HepG2 (cell line): ENCODE results near the gene METAP2. TPM values are rescaled to one million over a fixed set of nuclear protein-coding genes. Genes with fewer than 3 reads are reported as not detected.

Experiments
- ATAC-seq: fragments of 200-7000 bp; cut with Tn5 transposase; 3 replicates; pipeline ENCODE4 v1.9.1; 2020; ENCODE audit warnings: mild to moderate bottlenecking, moderate library complexity
- BruUV-seq: library from RNA; stranded (reverse); fragments of 400-500 nt; replicated peaks from 2 replicates; lab custom pipeline; 2021; lab: Mats Ljungman, UMichigan
- CTCF ChIA-PET: fragments of 300-600 bp; formaldehyde crosslinking; extraction: SDS; loops from one replicate; lab custom pipeline; 2021; ENCODE audit warnings: low total read pairs, inconsistent platforms, low intra/inter-chr PET ratio; lab: Yijun Ruan, JAX
- POLR2A ChIA-PET: fragments of 350-600 bp; sonication (Branson Sonifier 250); formaldehyde crosslinking; loops from one replicate; lab custom pipeline; 2020; ENCODE audit warnings: antibody characterized with exemption, inconsistent platforms; lab: Yijun Ruan, JAX
- DNase-seq: peaks from one replicate; pipeline ENCODE4 v3.0.0-alpha.2; 2015; ENCODE audit warnings: low spot score
- FAIRE-seq: peaks from 3 replicates; lab custom pipeline; 2011; peaks lifted over from hg19 to GRCh38; lab: Jason Lieb, UNC
- H2AFZ ChIP-seq: one replicate; pipeline ENCODE4 v1.6.1; 2011; ENCODE audit warnings: low read length, inconsistent platforms
- H3K27ac ChIP-seq: fragments of 300-600 bp; 3 replicates; pipeline ENCODE4 v1.8.0; 2011; ENCODE audit warnings: mixed run types, mild to moderate bottlenecking, mixed read lengths, low read length, inconsistent platforms; ENCODE audit not compliant: insufficient read depth; ENCODE audit errors: extremely low read length
- H3K27me3 ChIP-seq, 2 experiments: fragments of 200-600 bp in 1 of 2; 2 replicates in 1 of 2; 3 replicates in 1 of 2; pipeline versions ENCODE4 v1.6.0 to v1.8.0; 2011; ENCODE audit warnings: low read length in 2 of 2, mild to moderate bottlenecking in 2 of 2, moderate library complexity in 2 of 2, inconsistent platforms in 1 of 2; ENCODE audit not compliant: insufficient read depth in 2 of 2, control insufficient read depth in 1 of 2
- H3K36me3 ChIP-seq, 2 experiments: fragments of 200-600 bp in 1 of 2; replicated peaks in 1 of 2; 2 replicates in 1 of 2; 3 replicates in 1 of 2; pipeline versions ENCODE4 v1.5.1 to v1.8.0; 2011; ENCODE audit warnings: low read length in 2 of 2, inconsistent platforms in 1 of 2; ENCODE audit not compliant: insufficient read depth in 2 of 2, control insufficient read depth in 1 of 2
- H3K4me1 ChIP-seq: 2 replicates; pipeline ENCODE4 v1.5.1; 2012; ENCODE audit warnings: low read length, inconsistent platforms; ENCODE audit not compliant: insufficient read depth
- H3K4me2 ChIP-seq: 2 replicates; pipeline ENCODE4 v1.6.0; 2011; ENCODE audit warnings: low read depth, low read length, inconsistent platforms
- H3K4me3 ChIP-seq, 3 experiments: fragments of 200-600 bp in 1 of 3; sonication (generic), shearing (Covaris generic) in 1 of 3; replicated peaks in 1 of 3; 2 replicates each; pipeline ENCODE4 v1.5.1; 2011 to 2016; ENCODE audit warnings: low read length in 3 of 3, inconsistent platforms in 2 of 3, low read depth in 2 of 3, mild to moderate bottlenecking in 2 of 3, control low read depth in 1 of 3, mixed read lengths in 1 of 3; ENCODE audit not compliant: insufficient read depth in 1 of 3
- H3K79me2 ChIP-seq: one replicate; pipeline ENCODE4 v1.6.1; 2011; ENCODE audit warnings: low read length, inconsistent platforms; ENCODE audit not compliant: insufficient read depth
- H3K9ac ChIP-seq: 2 replicates; pipeline ENCODE4 v1.6.0; 2011; ENCODE audit warnings: mild to moderate bottlenecking, low read depth, low read length, inconsistent platforms; ENCODE audit not compliant: insufficient read depth
- H3K9me3 ChIP-seq: 2 replicates; pipeline ENCODE4 v1.5.1; 2012; ENCODE audit warnings: mild to moderate bottlenecking, low read length
- H4K20me1 ChIP-seq: 2 replicates; pipeline ENCODE4 v1.6.0; 2011; ENCODE audit warnings: inconsistent platforms, mild to moderate bottlenecking, low read length, moderate library complexity; ENCODE audit not compliant: insufficient read depth
- HHEX ChIP-seq: IDR thresholded peaks from 2 replicates; pipeline ENCODE4 v1.6.1; 2016; ENCODE audit warnings: control low read depth
- KIAA2018 ChIP-seq: sonication (generic); formaldehyde crosslinking; IDR thresholded peaks from 2 replicates; pipeline ENCODE4 v1.5.0; 2020; ENCODE audit warnings: mild to moderate bottlenecking, missing genetic modification reagents, borderline replicate concordance
- NFKB2 ChIP-seq: sonication (generic); formaldehyde crosslinking; IDR thresholded peaks from 2 replicates; pipeline ENCODE4 v1.4.0; 2020; ENCODE audit warnings: missing genetic modification reagents, borderline replicate concordance
- SOX6 ChIP-seq, 2 experiments: fragments of 450-650 bp in 1 of 2; sonication (generic) in 1 of 2; formaldehyde crosslinking in 1 of 2; IDR thresholded peaks; 2 replicates each; pipeline versions ENCODE4 v1.4.0 to v1.6.1; 2017 to 2020; ENCODE audit warnings: antibody characterized with exemption in 1 of 2, mild to moderate bottlenecking in 1 of 2, missing genetic modification reagents in 1 of 2
- TERF1 ChIP-seq: sonication (generic); formaldehyde crosslinking; IDR thresholded peaks from 2 replicates; pipeline ENCODE4 v1.8.0; 2022; ENCODE audit warnings: mild to moderate bottlenecking, missing genetic modification reagents, moderate library complexity
- TOE1 ChIP-seq: sonication (generic); formaldehyde crosslinking; IDR thresholded peaks from 2 replicates; pipeline ENCODE4 v1.4.0; 2020; ENCODE audit warnings: mild to moderate bottlenecking, missing genetic modification reagents
- ZC3H13 ChIP-seq: sonication (generic); formaldehyde crosslinking; IDR thresholded peaks from 2 replicates; pipeline ENCODE4 v1.8.1; 2023; ENCODE audit warnings: mild to moderate bottlenecking, missing genetic modification reagents, moderate library complexity
- ZNF451 ChIP-seq: sonication (generic); formaldehyde crosslinking; IDR thresholded peaks from 2 replicates; pipeline ENCODE4 v1.5.0; 2020; ENCODE audit warnings: mild to moderate bottlenecking, missing genetic modification reagents
- ZNF777 ChIP-seq: sonication (generic); formaldehyde crosslinking; IDR thresholded peaks from 2 replicates; pipeline ENCODE4 v1.4.0; 2020; ENCODE audit warnings: missing genetic modification reagents
- ZNF782 ChIP-seq: sonication (generic); formaldehyde crosslinking; IDR thresholded peaks from 2 replicates; pipeline ENCODE4 v1.4.0; 2020; ENCODE audit warnings: missing genetic modification reagents, mild to moderate bottlenecking, borderline replicate concordance
- WGBS: methylation state at CpG from one replicate; pipeline ENCODE4 v1.1.6; 2017; ENCODE audit warnings: low lambda C conversion rate; 5-methylcytosine and 5-hydroxymethylcytosine counted together
- in situ Hi-C: cut with HindIII; loops from 2 replicates; pipeline ENCODE4 v1.10.0; 2017; ENCODE audit warnings: low pct_unique_long_range_greater_than_20kb; ENCODE audit not compliant: extremely low pct_ligation_motif_present
- intact Hi-C: fragments of 100-400 bp; cut with micrococcal nuclease; formaldehyde crosslinking; loops from one replicate; pipeline ENCODE4 v1.10.0; 2022; ENCODE audit not compliant: unreplicated experiment
- polyA plus RNA-seq, 8 experiments: library from polyadenylated mRNA; depleted of rRNA in 3 of 8; stranded (reverse) in 7 of 8; unstranded in 1 of 8; fragments of >200 nt; fragmentation: Illumina TruSeq in 4 of 8; extraction: Trizol in 4 of 8; gene quantifications; 2 replicates each; pipeline versions ENCODE4 v1.2.1 to v1.2.3, GENCODE V29; 2011 to 2016; ENCODE audit warnings: low read depth in 4 of 8, missing spikeins in 1 of 8, mixed read lengths in 1 of 8; ENCODE audit not compliant: insufficient read depth in 1 of 8
- total RNA-seq, 5 experiments: library from RNA; depleted of rRNA; stranded (reverse); fragments of >200 nt; fragmentation: Illumina TruSeq; extraction: Trizol; gene quantifications; 2 replicates each; pipeline ENCODE4 v1.2.3, GENCODE V29; 2016; ENCODE audit warnings: low read depth in 1 of 5
- TF ChIP-seq, protein P1 (sequence below): sonication (generic); formaldehyde crosslinking; IDR thresholded peaks from 2 replicates; pipeline ENCODE4 v1.4.0; 2020; ENCODE audit warnings: missing genetic modification reagents, mild to moderate bottlenecking, borderline replicate concordance

METAP2 gene
- total and polyA plus RNA-seq, 2 of the 13 experiments (the other 11 are each of a cell fraction or from before 2014, with no cell fraction given) = 67.8 to 131 TPM

DNA sequence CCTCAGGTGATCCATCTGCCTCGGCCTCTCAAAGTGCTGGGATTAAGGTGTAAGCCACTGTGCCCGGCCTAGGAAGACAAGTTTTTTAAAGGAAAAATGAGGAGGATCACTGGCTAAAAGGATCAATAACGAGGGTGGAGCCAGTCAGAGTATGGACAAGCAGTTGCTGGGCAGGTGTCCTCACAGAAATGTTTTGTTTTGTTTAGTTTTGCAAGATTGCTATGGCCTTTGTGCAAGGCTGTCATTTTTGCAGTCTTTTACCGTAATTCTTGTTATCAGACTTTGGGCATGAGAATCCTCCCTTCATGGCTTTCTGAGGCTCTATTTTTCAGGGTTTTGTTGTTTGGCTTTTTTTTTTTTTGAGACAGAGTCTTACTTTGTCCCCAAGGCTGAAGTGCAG is 11.9 kb upstream of the METAP2 start:
- H3K27me3 ChIP-seq = no peaks in the 10 kb centered on the region; a peak in 1 of 5 replicates
- no peaks in the 10 kb centered on the region for H3K79me2 ChIP-seq
- ChIA-PET CTCF (no interaction called here), POLR2A (interaction anchor here (2.5 kb wide), 1 partner anchor 12 kb away, joined by 10 read pairs; the partner anchor contains the start of gene METAP2)
- H3K9ac ChIP-seq = no peak overlapping the region
- intact Hi-C loops (no loop called here), in situ Hi-C loops (no loop called here)
- peaks cover 12% of the 10 kb centered on the region for H3K4me1 ChIP-seq
- WGBS = 0% methylated on average over 4 of the region's 4 CpGs
- FAIRE-seq = no peak
- ATAC-seq = peak; percentile 82
- no peak overlapping the region for H3K27ac ChIP-seq
- no peak overlapping the region for H3K4me3 ChIP-seq
- no peak overlapping the region for H2AFZ ChIP-seq
- peak overlapping the region; percentile 41 for H3K4me2 ChIP-seq
- BruUV-seq = no TSS peak
- no peak for DNase-seq
- no peaks in the 10 kb centered on the region for H3K9me3 ChIP-seq
- no peaks in the 10 kb centered on the region for H4K20me1 ChIP-seq
- H3K36me3 ChIP-seq = no peaks in the 10 kb centered on the region
- TF ChIP-seq KIAA2018 (CRISPR knock-in tag) = no peak
- TF ChIP-seq ZNF782 (CRISPR knock-in tag) = no peak
- TF ChIP-seq SOX6 (IDR thresholded peaks at IDR 0.05) = no peak
- TF ChIP-seq SOX6 (CRISPR knock-in tag; IDR thresholded peaks at IDR 0.05) = peak; percentile 30; the same call in 1 of the 2 replicates
- TF ChIP-seq ZNF777 = no peak
- TF ChIP-seq ZC3H13 = no peak
- TF ChIP-seq NFKB2 (CRISPR knock-in tag) = no peak
- no peak for TF ChIP-seq HHEX (CRISPR knock-in tag)
- no peak for TF ChIP-seq ZNF451 (CRISPR knock-in tag)
- TF ChIP-seq TOE1 (CRISPR knock-in tag) = no peak
- TF ChIP-seq, protein P1, sequence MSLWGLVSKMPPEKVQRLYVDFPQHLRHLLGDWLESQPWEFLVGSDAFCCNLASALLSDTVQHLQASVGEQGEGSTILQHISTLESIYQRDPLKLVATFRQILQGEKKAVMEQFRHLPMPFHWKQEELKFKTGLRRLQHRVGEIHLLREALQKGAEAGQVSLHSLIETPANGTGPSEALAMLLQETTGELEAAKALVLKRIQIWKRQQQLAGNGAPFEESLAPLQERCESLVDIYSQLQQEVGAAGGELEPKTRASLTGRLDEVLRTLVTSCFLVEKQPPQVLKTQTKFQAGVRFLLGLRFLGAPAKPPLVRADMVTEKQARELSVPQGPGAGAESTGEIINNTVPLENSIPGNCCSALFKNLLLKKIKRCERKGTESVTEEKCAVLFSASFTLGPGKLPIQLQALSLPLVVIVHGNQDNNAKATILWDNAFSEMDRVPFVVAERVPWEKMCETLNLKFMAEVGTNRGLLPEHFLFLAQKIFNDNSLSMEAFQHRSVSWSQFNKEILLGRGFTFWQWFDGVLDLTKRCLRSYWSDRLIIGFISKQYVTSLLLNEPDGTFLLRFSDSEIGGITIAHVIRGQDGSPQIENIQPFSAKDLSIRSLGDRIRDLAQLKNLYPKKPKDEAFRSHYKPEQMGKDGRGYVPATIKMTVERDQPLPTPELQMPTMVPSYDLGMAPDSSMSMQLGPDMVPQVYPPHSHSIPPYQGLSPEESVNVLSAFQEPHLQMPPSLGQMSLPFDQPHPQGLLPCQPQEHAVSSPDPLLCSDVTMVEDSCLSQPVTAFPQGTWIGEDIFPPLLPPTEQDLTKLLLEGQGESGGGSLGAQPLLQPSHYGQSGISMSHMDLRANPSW (CRISPR knock-in tag) = no peak
- no peak for TF ChIP-seq TERF1 (CRISPR knock-in tag)
